GM23248 (cell line): Measurements from ENCODE around the gene GCK.

Experiments used
- EZH2 ChIP-seq: fragments of 200-600 bp; sonication (generic); IDR thresholded peaks from 2 replicates; pipeline ENCODE4 v1.6.1; 2018; ENCODE audit warnings: antibody characterized with exemption, mild to moderate bottlenecking; ENCODE audit not compliant: insufficient read depth, poor library complexity, severe bottlenecking
- EZH2phosphoT487 ChIP-seq: fragments of 200-600 bp; sonication (generic); IDR thresholded peaks from 2 replicates; pipeline ENCODE4 v1.6.1; 2018; ENCODE audit warnings: antibody characterized with exemption, moderate library complexity, mild to moderate bottlenecking, low read depth; ENCODE audit not compliant: insufficient read depth

GRCh38 chr7:44153948-44154335 is 35.3 kb downstream of the GCK start:
- no peak for TF ChIP-seq EZH2phosphoT487
- TF ChIP-seq EZH2, result no peak
